Fibroblast of the conjunctiva (primary cell): ENCODE measurements around the gene TRPM2.

Experiments
- DNase-seq: peaks from one replicate; pipeline ENCODE4 v3.0.0-alpha.2; 2010; ENCODE audit warnings: low read depth

TRPM2 gene

GRCh38 chr21:44322621-44323325 lies 30.6 kb upstream of the TRPM2 start:
- DNase-seq: no peak

- no peak for DNase-seq
Measured at GRCh38 chr21:44323591-44323990, 29.8 kb upstream of the TRPM2 start.

GRCh38 chr21:44324106-44324853 lies 29.1 kb upstream of the TRPM2 start:
- no peak for DNase-seq

GRCh38 chr21:44324854-44325107 lies 28.6 kb upstream of the TRPM2 start:
- no peak for DNase-seq

GRCh38 chr21:44325386-44326271 lies 27.8 kb upstream of the TRPM2 start:
- no peak for DNase-seq

- DNase-seq: no peak
Measured at GRCh38 chr21:44326272-44326647, 27.2 kb upstream of the TRPM2 start.

- DNase-seq: no peak
Measured at GRCh38 chr21:44326716-44327602, 26.5 kb upstream of the TRPM2 start.

GRCh38 chr21:44327603-44327974 lies 25.8 kb upstream of the TRPM2 start:
- no peak for DNase-seq

- no peak for DNase-seq
Measured at GRCh38 chr21:44328242-44328895, 25.1 kb upstream of the TRPM2 start.

GRCh38 chr21:44329086-44329889 lies 24.1 kb upstream of the TRPM2 start:
- DNase-seq: no peak

- DNase-seq: no peak
Measured at GRCh38 chr21:44329971-44330681, 23.3 kb upstream of the TRPM2 start.

- DNase-seq: no peak
Measured at GRCh38 chr21:44330698-44331097, 22.7 kb upstream of the TRPM2 start.

- no peak for DNase-seq
Measured at GRCh38 chr21:44331209-44331608, 22.2 kb upstream of the TRPM2 start.

- DNase-seq: no peak
Measured at GRCh38 chr21:44331650-44332307, 21.6 kb upstream of the TRPM2 start.

GRCh38 chr21:44332383-44332782 lies 21.0 kb upstream of the TRPM2 start:
- no peak for DNase-seq

GRCh38 chr21:44332965-44333364 lies 20.5 kb upstream of the TRPM2 start:
- no peak for DNase-seq

GRCh38 chr21:44333509-44334328 lies 19.7 kb upstream of the TRPM2 start:
- DNase-seq: no peak

GRCh38 chr21:44334329-44335030 lies 18.9 kb upstream of the TRPM2 start:
- DNase-seq: no peak
